ENCODE data around the gene SLC46A2.

DNA sequence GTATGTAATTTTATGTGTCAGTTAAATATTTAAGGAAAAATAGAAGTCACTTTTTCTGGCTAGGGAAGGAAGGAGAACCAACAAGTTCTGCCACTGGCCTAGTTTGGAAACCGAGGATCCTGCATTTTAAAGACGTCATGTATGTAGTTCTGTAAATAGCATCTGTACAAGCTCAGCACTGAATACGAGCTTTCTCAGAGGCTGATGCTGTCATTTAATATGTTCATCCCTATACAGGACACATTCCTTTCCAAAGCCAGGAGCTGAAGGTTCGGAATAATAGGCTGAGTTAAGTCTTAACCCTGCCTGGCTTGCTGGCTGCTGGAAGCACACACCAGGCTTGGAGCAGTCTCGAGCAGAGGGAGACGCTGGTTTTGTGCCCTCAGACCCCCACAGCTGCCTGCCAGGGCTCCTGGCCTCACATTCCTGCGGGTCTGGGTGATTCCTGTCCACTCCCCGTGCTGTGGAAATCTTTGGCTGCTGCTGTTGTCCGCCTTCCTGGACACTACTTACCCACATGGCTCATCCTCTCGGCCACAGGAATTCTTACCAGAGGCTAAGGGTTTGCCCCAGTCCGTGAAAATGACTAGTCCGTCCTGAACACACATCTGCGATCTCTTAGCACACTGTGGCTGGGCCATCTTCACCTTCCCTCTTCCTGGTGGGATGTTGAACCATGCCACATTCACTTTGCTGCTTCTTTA lies 36.6 kb downstream of the SLC46A2 start:
- TF ChIP-seq, protein P1, sequence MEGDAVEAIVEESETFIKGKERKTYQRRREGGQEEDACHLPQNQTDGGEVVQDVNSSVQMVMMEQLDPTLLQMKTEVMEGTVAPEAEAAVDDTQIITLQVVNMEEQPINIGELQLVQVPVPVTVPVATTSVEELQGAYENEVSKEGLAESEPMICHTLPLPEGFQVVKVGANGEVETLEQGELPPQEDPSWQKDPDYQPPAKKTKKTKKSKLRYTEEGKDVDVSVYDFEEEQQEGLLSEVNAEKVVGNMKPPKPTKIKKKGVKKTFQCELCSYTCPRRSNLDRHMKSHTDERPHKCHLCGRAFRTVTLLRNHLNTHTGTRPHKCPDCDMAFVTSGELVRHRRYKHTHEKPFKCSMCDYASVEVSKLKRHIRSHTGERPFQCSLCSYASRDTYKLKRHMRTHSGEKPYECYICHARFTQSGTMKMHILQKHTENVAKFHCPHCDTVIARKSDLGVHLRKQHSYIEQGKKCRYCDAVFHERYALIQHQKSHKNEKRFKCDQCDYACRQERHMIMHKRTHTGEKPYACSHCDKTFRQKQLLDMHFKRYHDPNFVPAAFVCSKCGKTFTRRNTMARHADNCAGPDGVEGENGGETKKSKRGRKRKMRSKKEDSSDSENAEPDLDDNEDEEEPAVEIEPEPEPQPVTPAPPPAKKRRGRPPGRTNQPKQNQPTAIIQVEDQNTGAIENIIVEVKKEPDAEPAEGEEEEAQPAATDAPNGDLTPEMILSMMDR (conservative IDR thresholded peaks at IDR 0.05; ENCODE audit: low read depth, low read length), result no peak
- TF ChIP-seq EZH2 (IDR thresholded peaks at IDR 0.05; ENCODE audit: borderline replicate concordance, low read depth, low read length, poor library complexity, severe bottlenecking), result no peak
